Measurements from ENCODE around the gene MAN1A2.

The MAN1A2 gene

GRCh38 chr1:117567976-117568375, 200.7 kb downstream of the MAN1A2 start:
- no peak for DNase-seq (ENCODE audit: low spot score)
- in situ Hi-C loops (cut with MboI; ENCODE audit: low pct_unique_long_range_greater_than_20kb, low sequenced_read_pairs, unreplicated experiment), result no loop called here
- TF ChIP-seq CTCF (IDR thresholded peaks at IDR 0.05; ENCODE audit: extremely low read depth, insufficient read depth, missing control alignments), result no peak

- in situ Hi-C loops (cut with MboI; ENCODE audit: low pct_unique_long_range_greater_than_20kb, low sequenced_read_pairs, unreplicated experiment), result no loop called here
- TF ChIP-seq CTCF (IDR thresholded peaks at IDR 0.05; ENCODE audit: extremely low read depth, insufficient read depth, missing control alignments), result no peak
- DNase-seq (ENCODE audit: low spot score), result no peak
Observed at GRCh38 chr1:117568999-117569398, 201.8 kb downstream of the MAN1A2 start.

GRCh38 chr1:117569856-117570255, 202.6 kb downstream of the MAN1A2 start:
- in situ Hi-C loops (cut with MboI; ENCODE audit: low pct_unique_long_range_greater_than_20kb, low sequenced_read_pairs, unreplicated experiment), result no loop called here
- TF ChIP-seq CTCF (IDR thresholded peaks at IDR 0.05; ENCODE audit: extremely low read depth, insufficient read depth, missing control alignments), result no peak

GRCh38 chr1:117570988-117571409, 203.8 kb downstream of the MAN1A2 start:
- no peak for DNase-seq (ENCODE audit: low spot score)
- in situ Hi-C loops (cut with MboI; ENCODE audit: low pct_unique_long_range_greater_than_20kb, low sequenced_read_pairs, unreplicated experiment), result no loop called here
- TF ChIP-seq CTCF (IDR thresholded peaks at IDR 0.05; ENCODE audit: extremely low read depth, insufficient read depth, missing control alignments), result no peak

More at GRCh38 chr1:117569856-117570255, 202.6 kb downstream of the MAN1A2 start:
- DNase-seq (ENCODE audit: low spot score), result no peak

- no peak for TF ChIP-seq CTCF (IDR thresholded peaks at IDR 0.05; ENCODE audit: extremely low read depth, insufficient read depth, missing control alignments)
- in situ Hi-C loops (cut with MboI; ENCODE audit: low pct_unique_long_range_greater_than_20kb, low sequenced_read_pairs, unreplicated experiment), result no loop called here
- no peak for DNase-seq (ENCODE audit: low spot score)
Observed at GRCh38 chr1:117571496-117571895, 204.2 kb downstream of the MAN1A2 start.

GRCh38 chr1:117572546-117572945, 205.3 kb downstream of the MAN1A2 start:
- DNase-seq (ENCODE audit: low spot score), result no peak
- TF ChIP-seq CTCF (IDR thresholded peaks at IDR 0.05; ENCODE audit: extremely low read depth, insufficient read depth, missing control alignments), result no peak

More at GRCh38 chr1:117572546-117572945, 205.3 kb downstream of the MAN1A2 start:
- in situ Hi-C loops (cut with MboI; ENCODE audit: low pct_unique_long_range_greater_than_20kb, low sequenced_read_pairs, unreplicated experiment), result no loop called here
